ENCODE measurements around the gene TRPC4.
"Not testable (repeated sequence)": the region's sequence is repeated elsewhere in the genome, so short reads cannot be mapped to it uniquely, and the experiment has no call there.

TRPC4 gene

DNA sequence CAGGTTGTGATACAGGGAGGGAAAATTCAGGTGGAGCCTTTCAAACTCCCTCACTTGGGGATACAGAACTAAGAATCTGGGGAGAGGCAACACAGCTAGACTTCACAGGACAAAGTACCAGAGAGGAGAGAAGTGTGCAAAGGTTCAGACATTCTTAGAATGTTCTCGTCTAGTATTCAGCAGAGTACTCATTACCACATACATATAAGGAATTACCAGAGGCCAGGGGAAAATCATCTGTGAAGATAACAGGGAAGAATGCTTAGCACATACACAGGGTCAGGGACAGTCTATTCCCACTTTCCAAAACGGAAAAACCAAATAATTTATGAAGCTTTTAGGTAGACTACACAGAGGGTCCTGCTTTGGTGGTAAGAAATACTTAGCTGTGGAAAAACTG lies 58.1 kb downstream of the TRPC4 start:
- no peak for DNase-seq

DNA sequence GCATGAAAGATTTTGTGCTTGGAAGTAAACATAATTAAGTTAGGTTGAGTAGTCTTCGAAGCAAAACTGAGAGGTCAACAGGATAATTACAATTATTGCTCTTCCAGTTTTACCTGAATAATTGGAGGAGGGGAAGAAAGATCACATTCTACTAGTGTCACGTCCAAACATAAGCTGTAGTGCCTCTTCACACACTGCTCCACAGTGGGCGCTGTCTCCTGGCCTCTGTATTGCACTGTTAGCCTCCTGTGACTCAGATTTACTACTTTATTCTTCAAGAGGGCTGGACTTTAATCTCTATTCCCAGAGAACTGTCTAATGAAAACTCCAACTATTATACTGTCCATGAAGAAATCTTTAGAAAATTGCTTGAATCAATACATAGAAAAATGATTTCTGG lies 62.9 kb downstream of the TRPC4 start:
- no peak for DNase-seq

DNA sequence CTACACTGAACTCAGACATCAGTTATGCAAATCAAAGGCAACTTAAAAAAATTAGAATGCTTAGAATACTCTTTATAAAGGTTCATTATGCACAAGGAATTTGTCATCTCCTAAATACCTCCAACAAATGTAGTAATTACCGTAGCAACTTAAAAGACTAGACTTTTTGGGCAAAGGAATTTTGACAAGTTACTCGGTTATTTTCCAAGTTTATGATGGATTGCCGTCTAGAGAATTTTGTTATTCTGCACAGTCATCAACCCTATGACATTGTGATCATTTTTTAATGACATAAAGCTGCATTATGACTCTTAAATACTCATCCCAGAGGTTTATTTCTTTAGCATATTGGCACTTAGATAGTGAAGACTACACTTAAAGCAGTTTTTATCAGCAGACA lies 71.9 kb downstream of the TRPC4 start:
- no peak for DNase-seq

DNA sequence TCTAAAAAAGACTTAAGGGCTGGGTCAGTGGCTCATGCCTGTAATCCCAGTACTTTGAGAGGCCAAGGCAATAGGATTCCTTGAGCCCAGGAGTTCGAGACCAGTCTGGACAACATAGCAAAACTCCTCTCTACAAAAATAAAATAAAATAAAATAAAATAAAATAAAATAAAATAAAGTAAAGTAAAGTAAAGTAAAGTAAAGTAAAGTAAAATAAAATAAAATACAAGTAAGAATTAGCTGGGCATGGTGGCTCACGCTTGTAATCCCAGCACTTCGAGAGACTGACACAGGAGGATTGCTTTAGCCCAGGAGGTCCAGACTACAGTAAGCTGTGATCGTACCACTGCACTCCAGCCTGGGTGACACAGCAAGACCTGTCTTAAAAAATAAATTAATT lies 72.8 kb downstream of the TRPC4 start:
- DNase-seq, result not testable (repeated sequence)

DNA sequence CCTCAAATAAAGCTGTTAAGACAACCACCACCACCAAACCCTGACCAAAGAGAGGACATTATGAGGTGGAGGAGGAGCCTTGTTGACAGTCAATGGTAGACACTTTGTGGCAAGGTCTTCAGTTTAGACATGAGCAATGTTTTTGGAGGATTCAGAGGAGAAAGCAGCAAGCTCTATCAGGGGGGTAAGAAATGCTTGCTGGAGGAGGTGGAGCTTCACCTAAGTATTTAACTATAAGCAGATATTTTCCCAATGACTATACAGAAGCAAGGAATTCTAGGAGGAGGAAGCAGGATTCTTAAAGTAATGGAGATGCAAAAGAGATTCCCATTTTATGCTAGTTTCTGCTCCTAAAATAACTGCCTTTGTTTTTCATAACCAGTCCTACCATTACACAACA lies 74.2 kb downstream of the TRPC4 start:
- DNase-seq, result no peak

DNA sequence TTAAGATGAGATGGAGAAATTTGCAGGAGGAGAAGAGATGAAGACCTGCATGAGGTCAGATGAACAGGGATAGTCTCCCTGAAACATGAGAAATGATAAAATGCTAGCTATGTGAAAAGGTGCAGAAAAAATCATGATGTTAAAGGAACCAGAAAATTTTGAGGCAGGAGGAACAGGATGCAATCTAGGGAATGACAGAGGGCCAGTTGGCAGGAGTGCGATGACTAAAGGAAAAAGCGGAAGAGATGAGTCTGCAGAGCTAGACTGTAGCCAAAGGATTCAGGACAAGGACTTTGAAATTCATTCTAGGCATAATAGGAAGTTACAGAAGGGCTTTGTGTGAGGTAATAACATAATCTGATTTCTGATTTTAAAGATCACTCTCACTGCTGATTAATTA lies 77.9 kb downstream of the TRPC4 start:
- DNase-seq, result no peak

DNA sequence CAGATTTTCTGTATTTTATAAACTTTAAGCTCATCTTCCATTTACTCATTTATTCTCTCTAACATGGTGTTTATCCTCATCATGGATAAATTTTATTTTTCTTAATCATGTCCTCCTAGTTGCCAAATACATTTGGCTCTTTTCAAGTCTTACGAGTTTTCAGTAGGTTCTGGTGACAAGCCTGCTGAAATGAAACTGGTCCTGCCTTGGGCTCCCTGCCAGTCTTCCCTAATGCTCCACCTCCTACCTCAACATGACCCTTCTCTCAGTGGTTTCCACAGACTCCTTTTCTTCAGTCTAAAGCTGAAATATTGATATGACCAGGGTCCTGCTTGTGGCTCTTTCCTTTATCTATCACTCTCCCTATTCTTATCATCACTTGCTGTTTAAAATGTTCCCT lies 81.2 kb downstream of the TRPC4 start:
- no peak for DNase-seq

DNA sequence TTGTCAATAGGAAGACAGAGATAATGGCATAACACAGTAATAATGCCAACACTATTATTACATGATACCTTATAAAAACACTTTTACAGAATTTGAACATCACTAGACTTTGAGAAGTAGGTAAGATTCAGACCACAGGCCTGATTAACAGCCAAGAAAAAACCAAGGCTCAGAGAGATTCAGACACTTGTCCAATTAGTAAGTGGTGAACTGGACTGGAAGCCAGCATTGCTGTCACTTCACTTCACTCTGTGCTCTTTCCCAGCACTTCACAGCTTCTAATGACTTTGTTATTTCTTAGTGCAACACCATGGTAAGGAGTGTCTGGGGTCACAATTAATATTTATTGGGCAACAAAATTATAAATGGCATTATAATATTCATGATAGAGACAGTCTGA lies 91.9 kb downstream of the TRPC4 start:
- no peak for DNase-seq

DNA sequence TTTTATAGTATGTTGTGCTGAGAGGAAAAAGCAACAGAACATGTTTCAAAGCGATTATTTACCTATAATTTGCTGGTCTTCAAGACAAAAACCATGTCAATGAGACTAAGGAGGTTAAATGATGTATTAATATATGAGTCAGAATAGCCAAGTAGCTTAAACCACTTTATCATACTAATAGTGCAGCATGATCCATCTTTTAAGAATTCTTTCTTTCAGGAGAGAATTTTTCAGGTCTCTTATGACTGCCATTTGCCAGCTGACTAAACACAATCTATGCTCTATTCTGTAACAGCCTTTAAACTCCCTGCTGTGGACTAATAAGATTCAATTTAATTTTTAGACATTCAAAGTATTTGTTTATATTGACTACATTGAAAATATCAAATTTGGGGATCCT lies 93.7 kb downstream of the TRPC4 start:
- DNase-seq, result no peak

DNA sequence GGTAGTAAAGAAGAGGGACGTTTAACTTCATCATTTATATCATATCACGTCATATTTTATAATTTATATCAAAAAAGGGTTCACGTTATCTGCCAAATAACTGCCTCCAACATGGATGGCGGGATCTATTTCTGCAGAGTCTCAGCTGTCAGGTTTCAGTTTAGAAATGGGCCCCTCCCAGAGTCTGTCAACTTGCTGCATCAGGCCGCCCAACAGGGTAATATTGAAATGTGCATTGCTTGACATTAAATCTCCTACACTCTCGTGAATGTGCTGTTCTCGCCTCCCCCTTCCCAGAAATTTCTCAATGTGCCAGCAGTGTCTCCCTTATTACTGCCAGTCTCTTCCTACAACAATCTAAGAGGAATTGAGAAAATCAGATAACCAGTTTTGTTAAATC lies 96.9 kb downstream of the TRPC4 start:
- no peak for DNase-seq

DNA sequence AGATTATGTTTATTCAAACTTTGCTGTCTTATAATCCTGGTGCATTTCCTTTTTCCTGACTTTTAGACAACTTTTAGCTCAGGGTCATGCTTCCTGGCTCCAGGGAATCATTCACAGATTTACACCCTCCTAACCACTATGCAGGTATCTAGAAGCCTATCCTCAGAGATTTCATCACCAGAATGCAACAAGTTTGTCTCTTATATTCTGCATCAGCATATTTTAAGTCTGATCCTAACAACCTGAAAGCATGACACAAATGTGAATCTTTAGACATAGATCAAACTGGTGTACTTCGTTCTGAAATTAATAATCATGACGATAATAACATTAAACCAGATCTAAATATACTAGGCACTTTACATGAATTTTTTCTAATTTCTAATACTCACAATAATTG lies 100.0 kb downstream of the TRPC4 start:
- DNase-seq, result no peak

DNA sequence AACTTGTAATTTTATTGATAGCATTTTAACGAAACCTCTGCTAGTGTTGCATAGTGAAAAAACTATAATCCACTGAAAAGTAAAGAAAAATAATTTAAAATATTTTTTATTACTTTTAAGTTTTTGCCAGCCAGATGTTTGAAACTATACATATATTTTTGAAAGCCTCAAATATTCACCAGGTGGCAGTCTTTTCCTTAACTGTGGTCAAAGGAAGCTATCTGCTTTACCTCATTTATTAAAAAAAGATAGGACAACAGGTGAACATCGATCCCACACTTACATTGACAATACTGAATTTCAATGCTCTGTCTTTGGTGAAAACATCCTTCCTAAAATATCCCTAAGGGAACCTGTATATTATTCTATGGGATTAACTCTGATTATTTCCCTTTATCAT lies 100.5 kb downstream of the TRPC4 start:
- DNase-seq, result no peak

DNA sequence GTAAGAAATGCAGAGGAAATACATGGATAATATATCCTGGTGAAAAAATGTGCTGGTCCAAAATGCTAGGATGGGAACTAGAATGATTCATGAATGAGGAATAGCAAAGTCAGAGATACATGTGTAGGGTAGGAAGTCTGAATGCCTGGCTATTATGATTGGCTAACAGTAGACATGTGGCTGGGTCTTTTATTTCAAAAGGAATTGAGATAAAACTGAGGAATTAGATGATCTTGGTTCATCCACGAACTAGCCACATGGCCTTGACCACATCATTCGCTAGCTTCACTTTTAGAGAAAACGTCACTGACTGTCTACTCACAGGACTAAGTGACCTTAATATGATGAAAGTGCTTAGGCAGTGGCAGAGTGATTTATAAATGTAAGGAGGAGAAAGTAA lies 103.1 kb downstream of the TRPC4 start:
- no peak for DNase-seq

DNA sequence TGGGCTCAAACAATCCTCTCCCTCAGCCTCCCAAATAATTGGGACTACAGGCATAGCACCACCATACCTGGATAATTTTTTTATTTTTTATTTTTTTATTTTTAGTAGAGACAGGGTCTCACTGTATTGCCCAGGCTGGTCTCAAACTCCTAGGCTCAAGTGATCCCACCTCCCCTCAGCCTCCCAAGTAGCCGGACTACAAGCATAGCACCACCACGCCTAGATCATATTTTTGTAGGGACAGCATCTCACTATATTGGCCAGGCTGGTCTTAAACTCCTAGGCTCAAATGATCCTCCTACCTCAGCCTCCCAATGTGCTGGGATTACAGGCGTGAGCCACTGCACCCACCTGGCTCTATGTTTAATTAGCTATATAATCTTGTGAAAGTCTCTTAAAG lies 114.2 kb downstream of the TRPC4 start:
- no peak for DNase-seq

DNA sequence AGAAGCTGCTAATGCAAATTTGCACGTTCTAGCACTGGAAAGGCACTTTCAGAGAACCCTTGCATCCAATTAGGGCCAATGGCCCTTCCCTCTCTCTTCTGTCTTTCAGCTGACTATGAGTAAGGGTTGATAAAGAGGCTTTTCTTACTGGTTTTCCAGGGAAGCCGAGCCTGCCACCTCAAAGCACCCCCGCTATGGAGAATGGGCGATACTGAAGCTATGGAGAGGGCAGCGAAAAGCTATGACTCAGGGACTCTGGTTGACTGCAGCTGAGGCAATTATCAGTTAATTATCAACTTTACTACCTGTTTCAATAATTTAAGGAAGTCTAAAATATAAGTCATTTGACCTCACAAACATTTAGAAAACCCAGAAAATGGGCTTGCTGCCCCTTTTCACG lies 115.8 kb downstream of the TRPC4 start:
- DNase-seq, result no peak

DNA sequence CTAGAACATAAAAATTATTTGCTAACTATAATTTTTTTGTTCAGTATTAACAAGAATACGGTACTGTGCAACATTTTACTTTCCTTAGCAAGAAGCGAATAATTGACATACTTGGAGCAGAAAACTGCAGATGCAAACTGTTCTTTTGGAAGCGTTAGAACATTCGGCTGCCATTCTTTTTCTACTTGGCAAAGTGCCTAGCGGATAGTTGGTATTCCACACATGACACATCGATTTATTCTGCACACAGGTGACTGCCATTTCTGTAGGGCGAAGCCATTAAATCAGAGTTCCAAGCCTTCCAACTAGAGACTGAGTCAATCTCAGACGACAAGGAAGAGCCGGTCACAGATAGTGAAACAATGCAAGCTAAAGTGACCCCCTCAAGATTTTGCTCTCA lies 117.4 kb downstream of the TRPC4 start:
- DNase-seq, result no peak

DNA sequence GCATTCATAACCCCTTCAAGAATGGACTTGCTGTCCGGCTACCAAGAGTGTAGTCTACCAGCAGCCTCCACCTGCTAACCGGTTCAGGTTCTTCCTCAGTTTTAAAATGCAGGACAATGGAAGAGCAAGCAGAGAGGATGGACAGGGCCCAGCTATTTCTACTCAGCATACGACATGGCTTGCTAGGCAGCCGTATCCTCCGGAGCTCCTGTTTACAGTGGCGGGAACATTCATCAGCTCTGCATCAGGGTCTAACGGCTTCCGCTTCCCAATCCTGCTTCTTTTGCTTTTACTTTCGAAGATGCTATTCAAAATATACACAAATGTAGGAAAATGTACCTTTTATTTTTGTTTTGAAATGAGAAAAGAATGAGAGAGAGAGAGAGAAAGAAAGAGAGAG lies 118.5 kb downstream of the TRPC4 start:
- DNase-seq, result no peak

DNA sequence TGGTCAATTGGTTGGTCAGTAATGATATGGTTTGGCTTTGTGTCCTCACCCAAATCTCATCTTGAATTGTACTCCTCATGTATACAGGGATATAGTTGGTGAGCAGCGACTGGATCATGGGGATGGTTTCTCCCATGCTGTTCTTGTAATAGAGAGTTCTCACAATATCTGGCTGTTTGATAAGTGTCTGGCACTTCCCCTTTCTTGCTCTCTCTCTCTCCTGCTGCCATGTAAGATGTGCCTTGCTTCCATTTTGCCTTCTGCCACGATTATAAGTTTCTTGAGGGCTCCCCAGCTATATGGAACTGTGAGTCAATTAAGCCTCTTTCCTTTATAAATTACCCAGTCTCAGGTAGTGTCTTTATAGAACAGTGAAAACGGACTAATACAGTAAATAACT lies 120.7 kb downstream of the TRPC4 start:
- DNase-seq, result no peak

DNA sequence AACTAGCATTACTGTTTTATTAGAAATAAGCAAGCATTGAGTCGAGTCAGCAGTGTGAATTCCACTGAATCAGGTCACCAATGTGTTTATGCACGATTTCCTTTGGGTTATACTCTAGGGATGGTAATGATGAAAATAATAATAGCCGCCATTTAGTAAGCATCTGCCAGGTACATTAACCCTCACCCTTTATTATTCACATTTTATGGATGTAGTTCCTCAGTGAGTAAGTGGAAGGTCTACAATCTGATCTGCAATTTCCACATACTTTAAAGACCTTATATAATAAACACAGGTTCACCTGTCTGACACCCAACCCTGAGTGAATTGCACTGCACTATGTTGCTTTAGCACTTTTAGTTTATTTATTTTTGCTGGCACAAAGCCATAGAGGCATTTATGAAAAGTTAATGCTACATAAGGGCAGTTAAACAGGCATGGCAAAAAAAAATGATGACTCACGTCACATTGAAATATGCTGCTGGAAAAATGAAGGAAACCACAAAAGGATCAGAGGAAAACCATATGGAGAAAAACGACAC lies 122.4 kb downstream of the TRPC4 start:
- DNase-seq, result peak; percentile 7

DNA sequence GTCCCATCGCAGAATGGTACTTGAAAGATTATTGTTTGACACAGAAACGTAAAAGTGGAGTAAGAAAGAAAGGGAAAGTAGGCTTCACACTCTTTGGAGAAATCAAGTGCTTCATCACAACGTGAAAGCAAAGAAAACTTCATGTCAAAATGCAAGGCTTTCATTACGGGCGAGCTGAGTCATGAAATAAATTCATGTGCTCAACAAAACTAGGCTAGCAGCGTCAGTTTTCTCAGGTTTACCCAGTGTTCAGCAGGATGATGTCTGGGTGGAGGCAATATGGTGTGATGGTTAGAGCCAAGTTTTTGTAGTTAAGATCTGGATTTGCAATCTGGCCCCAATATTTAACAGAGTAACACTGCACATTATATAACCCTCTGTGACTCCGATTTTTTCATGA lies 128.0 kb downstream of the TRPC4 start:
- DNase-seq, result no peak

DNA sequence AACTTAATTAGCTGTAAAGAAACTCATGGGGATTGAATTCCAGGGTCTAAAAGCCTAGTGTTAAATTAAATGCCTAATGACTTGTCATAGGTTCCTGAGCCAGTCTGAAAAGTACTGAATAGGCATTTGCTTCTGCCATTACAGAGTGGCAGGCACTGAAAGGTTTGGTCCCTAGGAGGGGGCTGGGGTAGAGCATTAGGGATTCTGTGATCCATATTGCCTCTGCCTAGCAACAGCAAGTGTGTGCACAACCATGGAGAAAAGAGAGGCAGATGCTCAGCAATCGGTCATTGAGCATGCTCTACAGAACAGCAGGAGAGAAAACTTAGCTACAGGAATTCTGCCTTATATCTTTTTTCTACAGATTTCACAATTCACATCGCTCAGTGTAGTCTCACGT lies 133.5 kb downstream of the TRPC4 start:
- DNase-seq, result no peak

DNA sequence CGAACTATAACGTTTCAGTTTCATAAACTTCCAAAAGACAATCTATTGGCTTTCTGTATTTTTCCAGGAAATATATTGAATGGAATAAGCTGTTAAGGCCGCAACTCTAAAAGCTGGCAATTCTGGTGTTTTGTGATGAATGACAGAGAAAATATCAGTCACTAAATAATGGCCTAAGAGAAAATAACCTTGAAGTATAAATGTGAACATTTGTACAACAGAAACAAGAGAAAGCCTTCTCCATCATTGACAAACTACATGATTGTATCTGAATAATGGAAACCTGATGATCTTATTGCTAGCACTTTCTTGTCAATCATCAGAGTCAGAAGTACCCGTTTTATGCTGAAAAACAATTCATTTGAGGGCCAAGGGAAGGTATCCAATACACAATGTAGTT lies 134.3 kb downstream of the TRPC4 start:
- no peak for DNase-seq

DNA sequence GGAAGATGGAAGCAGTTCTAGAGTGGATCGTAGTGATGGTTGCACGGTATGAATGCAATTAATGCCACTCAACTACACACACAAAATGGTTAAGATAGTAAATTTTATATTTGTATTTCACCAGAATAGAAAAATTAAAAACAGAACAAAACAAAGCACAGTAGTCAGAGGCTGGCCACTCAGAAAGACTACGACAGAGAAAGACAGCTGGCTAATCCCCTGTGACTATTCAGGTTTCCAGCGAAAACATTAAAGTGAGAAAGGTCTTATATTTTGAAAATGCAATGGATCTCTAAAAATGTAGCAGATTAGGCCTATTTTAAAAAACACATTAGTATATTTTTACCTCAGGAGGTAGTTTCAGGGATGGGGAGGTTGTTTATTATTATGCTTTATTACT lies 139.7 kb downstream of the TRPC4 start:
- no peak for DNase-seq

DNA sequence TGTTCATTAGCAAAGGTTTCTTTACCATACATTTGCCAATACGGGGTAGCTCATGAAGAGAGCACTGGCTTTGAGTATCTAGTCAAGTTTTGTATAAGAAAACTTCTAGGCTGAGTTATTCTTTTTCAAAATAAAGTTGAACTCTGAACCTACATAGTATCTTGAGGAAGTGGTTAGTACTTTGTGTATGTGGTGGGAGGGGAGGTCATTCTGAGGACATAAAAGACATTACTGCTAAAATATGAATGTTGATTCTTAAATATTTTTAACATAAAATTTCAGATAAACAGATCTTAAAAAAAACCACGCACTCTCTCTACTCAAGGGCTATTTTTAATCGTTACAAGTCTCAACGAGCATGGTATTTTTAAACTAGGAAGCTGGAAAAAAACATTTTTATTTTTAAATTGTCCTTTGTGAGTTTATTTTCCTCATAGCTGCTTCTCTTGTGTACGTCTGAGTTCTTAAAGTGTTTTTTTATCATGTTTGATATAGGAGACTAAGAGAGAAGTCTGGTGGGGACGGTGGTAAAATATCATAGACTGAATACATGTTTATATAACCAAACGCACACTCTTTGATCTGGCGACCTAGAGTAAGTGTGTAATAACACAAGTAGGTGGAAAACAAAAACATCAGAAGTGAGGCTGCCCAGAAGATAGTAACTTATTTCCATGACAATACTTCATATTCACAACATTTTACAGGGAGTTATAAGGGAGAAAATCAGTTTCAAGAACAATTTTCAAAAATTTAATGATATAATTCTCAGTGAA lies 153.0 kb downstream of the TRPC4 start:
- no peak for DNase-seq

DNA sequence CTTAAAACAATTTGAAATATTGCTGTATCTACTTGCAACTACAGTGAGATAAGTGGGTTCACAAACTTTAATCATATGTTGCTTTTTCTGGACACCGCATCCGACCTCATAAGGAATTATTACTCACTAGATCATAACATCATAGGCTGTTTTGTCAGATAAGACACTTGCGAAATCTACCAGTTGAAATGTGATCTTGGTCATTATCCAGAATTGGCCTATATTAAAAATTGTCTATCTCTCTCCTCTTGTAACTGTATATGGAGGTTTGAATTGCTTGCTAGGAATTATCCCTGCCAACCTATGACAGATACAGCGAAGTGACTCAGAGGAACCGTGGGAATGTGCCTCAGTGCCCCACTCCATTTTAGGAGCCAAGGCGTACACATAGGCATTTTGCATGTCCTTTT lies 154.0 kb downstream of the TRPC4 start:
- no peak for DNase-seq
